Activated naive CD8-positive, alpha-beta T cell treated with anti-CD3 and anti-CD28 coated beads, Interleukin-2, amount 50 U/mL, for 24 hours (primary cell): ENCODE results near the gene MET.

Experiments used
- ATAC-seq: fragments of 150-1000 bp; cut with Tn5 transposase; one replicate; pipeline ENCODE4 v1.10.0; 2021
- DNase-seq: peaks from one replicate; pipeline ENCODE4 v3.0.0; 2021
- H3K27ac Mint-ChIP-seq: one replicate; pipeline ENCODE4 v1.8.0; 2021; ENCODE audit warnings: mild to moderate bottlenecking, mixed read lengths
- H3K27me3 Mint-ChIP-seq: one replicate; pipeline ENCODE4 v1.8.0; 2021; ENCODE audit warnings: mixed read lengths
- H3K36me3 Mint-ChIP-seq: one replicate; pipeline ENCODE4 v1.8.0; 2021; ENCODE audit warnings: low read depth, mixed read lengths
- H3K4me1 Mint-ChIP-seq: one replicate; pipeline ENCODE4 v1.8.0; 2021; ENCODE audit warnings: mixed read lengths
- H3K4me3 Mint-ChIP-seq: one replicate; pipeline ENCODE4 v1.8.0; 2021; ENCODE audit warnings: mild to moderate bottlenecking, moderate library complexity, mixed read lengths
- H3K9me3 Mint-ChIP-seq: one replicate; pipeline ENCODE4 v1.8.0; 2021; ENCODE audit warnings: mixed read lengths

MET gene

DNA sequence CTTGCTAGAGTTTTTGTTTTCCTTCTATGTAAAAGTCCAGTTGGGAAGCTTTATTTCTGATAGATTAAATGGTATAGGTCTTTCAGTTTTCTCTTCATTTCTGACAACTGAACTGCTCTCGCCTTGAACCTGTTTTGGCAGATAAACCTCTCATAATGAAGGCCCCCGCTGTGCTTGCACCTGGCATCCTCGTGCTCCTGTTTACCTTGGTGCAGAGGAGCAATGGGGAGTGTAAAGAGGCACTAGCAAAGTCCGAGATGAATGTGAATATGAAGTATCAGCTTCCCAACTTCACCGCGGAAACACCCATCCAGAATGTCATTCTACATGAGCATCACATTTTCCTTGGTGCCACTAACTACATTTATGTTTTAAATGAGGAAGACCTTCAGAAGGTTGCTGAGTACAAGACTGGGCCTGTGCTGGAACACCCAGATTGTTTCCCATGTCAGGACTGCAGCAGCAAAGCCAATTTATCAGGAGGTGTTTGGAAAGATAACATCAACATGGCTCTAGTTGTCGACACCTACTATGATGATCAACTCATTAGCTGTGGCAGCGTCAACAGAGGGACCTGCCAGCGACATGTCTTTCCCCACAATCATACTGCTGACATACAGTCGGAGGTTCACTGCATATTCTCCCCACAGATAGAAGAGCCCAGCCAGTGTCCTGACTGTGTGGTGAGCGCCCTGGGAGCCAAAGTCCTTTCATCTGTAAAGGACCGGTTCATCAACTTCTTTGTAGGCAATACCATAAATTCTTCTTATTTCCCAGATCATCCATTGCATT is 27.1 kb downstream of the MET start:
- H3K4me3 Mint-ChIP-seq: no peak overlapping the region
- DNase-seq (no peak), ATAC-seq (no peak)
- H3K9me3 Mint-ChIP-seq: no peaks in the 10 kb centered on the region
- no peaks in the 10 kb centered on the region for H3K4me1 Mint-ChIP-seq
- H3K27ac Mint-ChIP-seq: no peak overlapping the region
- peaks cover 6% of the 10 kb centered on the region for H3K27me3 Mint-ChIP-seq
- no peaks in the 10 kb centered on the region for H3K36me3 Mint-ChIP-seq

DNA sequence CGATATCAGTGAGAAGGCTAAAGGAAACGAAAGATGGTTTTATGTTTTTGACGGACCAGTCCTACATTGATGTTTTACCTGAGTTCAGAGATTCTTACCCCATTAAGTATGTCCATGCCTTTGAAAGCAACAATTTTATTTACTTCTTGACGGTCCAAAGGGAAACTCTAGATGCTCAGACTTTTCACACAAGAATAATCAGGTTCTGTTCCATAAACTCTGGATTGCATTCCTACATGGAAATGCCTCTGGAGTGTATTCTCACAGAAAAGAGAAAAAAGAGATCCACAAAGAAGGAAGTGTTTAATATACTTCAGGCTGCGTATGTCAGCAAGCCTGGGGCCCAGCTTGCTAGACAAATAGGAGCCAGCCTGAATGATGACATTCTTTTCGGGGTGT is 27.7 kb downstream of the MET start:
- DNase-seq (no peak), ATAC-seq (no peak)
- Mint-ChIP-seq H3K4me1 (no peaks in the 10 kb centered on the region), H3K9me3 (no peaks in the 10 kb centered on the region), H3K27me3 (peaks cover 6% of the 10 kb centered on the region), H3K4me3 (no peak overlapping the region), H3K36me3 (no peaks in the 10 kb centered on the region), H3K27ac (no peak overlapping the region)

DNA sequence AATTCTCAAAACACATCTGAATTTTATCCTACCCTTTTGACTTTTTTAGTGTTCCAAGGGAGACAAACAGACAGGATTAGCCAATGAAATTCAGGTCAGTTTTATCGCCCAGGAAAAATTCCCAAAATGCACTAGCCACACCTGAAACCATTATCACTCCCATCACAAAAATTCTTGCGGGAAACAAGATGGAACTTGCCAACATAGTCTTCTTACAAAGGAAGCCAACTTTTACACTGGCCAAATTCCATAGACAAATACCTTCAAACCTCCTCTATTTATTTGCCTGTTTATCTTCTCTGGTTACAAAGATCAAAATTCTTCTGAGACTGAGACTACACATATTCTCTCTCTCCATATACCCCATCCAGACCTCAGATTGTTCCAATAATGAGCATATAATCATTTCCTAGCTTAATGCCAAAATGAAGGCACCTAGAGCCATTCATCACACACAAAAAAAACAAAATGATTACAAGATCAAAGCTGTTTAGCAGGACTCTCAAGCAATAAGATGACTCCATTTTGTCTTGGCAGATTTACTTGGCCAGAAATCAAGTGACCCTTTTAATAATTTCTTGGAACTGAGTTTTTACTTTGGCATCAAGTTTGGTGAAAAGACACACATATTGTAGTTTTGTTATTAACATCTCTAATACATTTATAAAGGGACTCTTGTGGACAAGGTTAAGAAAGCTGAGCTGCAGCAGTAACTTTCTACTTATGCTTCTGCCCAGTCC is 30.2 kb downstream of the MET start:
- no peak overlapping the region for H3K27ac Mint-ChIP-seq
- H3K9me3 Mint-ChIP-seq: no peaks in the 10 kb centered on the region
- H3K4me3 Mint-ChIP-seq: no peak overlapping the region
- DNase-seq (no peak), ATAC-seq (no peak)
- no peaks in the 10 kb centered on the region for H3K36me3 Mint-ChIP-seq
- H3K4me1 Mint-ChIP-seq: no peaks in the 10 kb centered on the region
- H3K27me3 Mint-ChIP-seq: peaks cover 4% of the 10 kb centered on the region

DNA sequence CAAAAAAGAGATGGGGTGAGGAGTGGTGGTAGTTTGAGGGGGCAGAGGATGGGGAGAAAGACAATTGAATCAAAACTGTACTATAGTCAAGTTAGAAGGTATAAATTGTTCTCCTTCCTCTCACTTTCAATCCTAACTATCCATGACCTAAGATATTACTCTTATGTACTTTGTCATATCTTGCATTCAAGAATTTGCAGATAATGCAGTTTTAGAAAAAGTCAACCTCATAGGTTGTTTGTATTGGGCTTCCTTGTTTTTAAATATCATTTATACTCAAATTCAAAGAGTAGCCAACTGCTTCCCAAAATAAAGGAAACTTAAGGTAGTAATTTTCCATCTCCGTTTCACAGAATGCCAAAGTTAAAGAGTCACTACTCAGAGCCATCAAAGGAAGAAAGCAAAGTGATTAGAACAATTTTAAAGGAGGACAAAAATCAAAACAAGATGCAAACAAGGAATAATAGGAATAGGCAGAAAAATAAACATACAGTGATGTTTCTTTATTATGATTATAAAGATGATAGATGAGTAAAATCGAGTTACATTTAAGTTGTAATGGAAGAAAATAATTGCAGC is 32.7 kb downstream of the MET start:
- ATAC-seq: no peak
- no peak for DNase-seq
- Mint-ChIP-seq H3K27me3 (peaks cover 6% of the 10 kb centered on the region), H3K27ac (no peak overlapping the region), H3K4me1 (no peaks in the 10 kb centered on the region), H3K9me3 (no peaks in the 10 kb centered on the region), H3K4me3 (no peak overlapping the region), H3K36me3 (no peaks in the 10 kb centered on the region)

DNA sequence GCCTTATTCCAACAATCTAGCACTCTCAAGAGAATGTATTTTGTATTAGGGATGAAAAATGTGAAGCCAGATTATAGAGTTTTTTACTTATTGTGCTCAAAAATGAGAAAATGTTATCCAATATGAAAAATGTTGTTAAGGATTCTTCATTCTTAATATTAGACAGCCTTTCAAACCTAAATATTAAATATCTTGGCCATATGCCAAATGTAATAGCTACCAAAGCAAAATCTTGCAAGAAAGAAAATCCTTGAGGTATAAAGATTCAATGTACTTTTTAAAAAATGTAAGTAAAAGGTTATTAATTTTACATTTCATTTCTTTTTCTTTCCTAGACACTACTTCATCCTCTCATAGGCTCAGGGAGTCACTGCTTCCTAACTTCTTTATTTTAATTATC is 33.4 kb downstream of the MET start:
- DNase-seq (no peak), ATAC-seq (no peak)
- Mint-ChIP-seq H3K27me3 (peaks cover 6% of the 10 kb centered on the region), H3K27ac (no peak overlapping the region), H3K4me3 (no peak overlapping the region), H3K9me3 (no peaks in the 10 kb centered on the region), H3K4me1 (no peaks in the 10 kb centered on the region), H3K36me3 (no peaks in the 10 kb centered on the region)

DNA sequence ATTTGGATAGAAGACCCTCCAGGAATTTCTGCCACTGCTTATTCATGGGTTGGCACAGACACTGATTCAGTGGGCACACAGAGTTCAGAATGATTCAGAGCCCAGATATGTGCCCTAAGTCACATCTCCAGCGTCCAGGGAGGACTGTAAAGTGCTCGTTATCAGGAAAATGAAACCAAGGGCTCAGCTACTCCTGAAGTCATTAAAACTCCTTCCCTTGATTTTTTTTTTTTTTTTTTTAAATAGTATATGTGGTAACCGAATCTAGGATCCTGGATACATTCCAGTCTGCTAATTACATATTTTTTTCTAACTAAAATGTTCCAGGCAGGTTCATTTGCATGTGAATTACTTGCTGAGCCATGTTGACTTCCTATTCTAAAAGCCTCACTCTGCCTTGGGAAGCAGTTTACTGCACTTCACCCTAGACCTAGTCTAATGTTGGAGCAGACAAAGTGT is 34.7 kb downstream of the MET start:
- no peak overlapping the region for H3K27ac Mint-ChIP-seq
- no peaks in the 10 kb centered on the region for H3K36me3 Mint-ChIP-seq
- ATAC-seq: no peak
- H3K4me1 Mint-ChIP-seq: no peaks in the 10 kb centered on the region
- H3K27me3 Mint-ChIP-seq: peaks cover 4% of the 10 kb centered on the region
- H3K4me3 Mint-ChIP-seq: no peak overlapping the region
- DNase-seq: no peak
- H3K9me3 Mint-ChIP-seq: no peaks in the 10 kb centered on the region

DNA sequence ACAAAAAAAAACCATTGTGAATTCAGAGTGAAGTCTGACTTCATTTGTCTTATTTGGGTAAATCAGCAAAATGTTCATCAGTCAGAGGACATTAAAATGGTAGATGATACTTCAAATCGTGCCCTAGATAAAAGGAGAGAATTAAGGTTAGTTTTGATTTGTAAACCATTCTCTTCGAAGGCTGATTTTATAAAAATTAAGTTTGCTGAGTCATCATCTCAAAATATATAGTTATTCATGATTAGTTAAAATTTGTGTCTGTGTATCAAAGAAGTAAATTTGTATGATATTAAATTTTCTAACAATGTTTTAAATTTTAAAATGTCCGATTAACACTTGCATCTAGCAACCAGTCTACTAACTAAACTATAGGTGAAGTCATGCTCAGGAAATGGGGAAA is 35.3 kb downstream of the MET start:
- Mint-ChIP-seq H3K9me3 (no peaks in the 10 kb centered on the region), H3K4me3 (no peak overlapping the region), H3K27ac (no peak overlapping the region), H3K4me1 (no peaks in the 10 kb centered on the region), H3K36me3 (no peaks in the 10 kb centered on the region), H3K27me3 (peaks cover 8% of the 10 kb centered on the region)
- DNase-seq (no peak), ATAC-seq (no peak)

DNA sequence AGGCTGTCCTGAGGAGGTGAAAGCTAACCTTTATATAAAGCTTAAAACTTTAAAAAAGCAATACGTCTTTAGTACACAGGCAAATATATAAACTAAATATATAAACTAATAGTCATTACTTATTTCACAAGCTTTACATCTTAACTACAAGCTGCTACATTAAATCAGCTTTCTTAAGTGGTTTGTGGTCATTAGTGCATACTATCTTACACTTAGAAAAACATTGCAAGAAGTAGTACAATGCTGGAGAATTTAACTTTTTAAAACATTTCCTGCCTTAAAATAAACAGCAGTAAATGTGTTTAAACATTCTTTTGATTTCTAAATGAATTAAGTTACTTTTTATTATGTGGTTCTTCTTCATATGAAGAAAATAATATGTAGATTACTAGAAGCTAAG is 36.3 kb downstream of the MET start:
- H3K36me3 Mint-ChIP-seq: no peaks in the 10 kb centered on the region
- no peak overlapping the region for H3K4me3 Mint-ChIP-seq
- H3K27ac Mint-ChIP-seq: no peak overlapping the region
- H3K4me1 Mint-ChIP-seq: no peaks in the 10 kb centered on the region
- H3K9me3 Mint-ChIP-seq: no peaks in the 10 kb centered on the region
- ATAC-seq (no peak), DNase-seq (no peak)
- peaks cover 8% of the 10 kb centered on the region for H3K27me3 Mint-ChIP-seq

DNA sequence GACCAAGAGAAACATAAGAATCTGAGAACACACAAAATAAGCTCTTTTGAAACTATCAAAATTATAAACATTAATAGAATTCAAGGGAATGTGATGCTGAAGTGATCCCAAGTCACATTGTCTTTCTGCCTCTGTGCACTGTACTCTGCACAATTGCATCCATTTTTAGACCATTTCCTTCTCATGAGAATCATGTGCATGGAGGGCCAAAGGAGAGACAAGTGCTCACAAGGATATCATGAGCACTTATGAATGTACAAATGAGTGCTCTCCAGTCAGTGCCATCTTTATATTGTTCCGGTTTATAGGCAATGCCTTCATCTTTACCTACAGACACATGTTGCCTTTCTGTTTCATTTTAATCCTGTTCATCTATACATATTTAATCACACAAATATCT is 36.9 kb downstream of the MET start:
- Mint-ChIP-seq H3K9me3 (no peaks in the 10 kb centered on the region), H3K27ac (no peak overlapping the region), H3K4me3 (no peak overlapping the region), H3K36me3 (no peaks in the 10 kb centered on the region), H3K27me3 (peaks cover 8% of the 10 kb centered on the region), H3K4me1 (no peaks in the 10 kb centered on the region)
- ATAC-seq (no peak), DNase-seq (no peak)

DNA sequence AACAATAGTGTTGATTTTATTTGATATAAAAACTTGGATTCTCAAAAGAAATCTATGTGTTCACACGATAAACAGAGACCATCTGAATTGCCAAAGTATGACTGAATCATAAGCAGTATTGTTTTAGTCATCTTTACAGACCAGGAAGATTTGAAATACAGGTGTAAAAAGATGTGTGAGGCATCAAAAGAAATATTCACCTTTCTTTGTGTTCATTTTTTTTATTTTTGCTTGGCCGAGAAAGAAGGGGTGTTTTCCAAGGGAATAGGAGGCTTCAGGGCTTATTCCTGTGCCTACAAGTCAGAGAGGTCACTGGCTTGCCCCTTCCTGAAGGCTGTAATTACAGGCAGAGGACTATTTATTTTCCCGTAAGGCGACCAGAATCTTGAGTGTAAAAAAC is 37.3 kb downstream of the MET start:
- Mint-ChIP-seq H3K4me3 (no peak overlapping the region), H3K4me1 (no peaks in the 10 kb centered on the region), H3K27me3 (peaks cover 8% of the 10 kb centered on the region), H3K9me3 (no peaks in the 10 kb centered on the region), H3K27ac (no peak overlapping the region), H3K36me3 (no peaks in the 10 kb centered on the region)
- DNase-seq (no peak), ATAC-seq (no peak)

DNA sequence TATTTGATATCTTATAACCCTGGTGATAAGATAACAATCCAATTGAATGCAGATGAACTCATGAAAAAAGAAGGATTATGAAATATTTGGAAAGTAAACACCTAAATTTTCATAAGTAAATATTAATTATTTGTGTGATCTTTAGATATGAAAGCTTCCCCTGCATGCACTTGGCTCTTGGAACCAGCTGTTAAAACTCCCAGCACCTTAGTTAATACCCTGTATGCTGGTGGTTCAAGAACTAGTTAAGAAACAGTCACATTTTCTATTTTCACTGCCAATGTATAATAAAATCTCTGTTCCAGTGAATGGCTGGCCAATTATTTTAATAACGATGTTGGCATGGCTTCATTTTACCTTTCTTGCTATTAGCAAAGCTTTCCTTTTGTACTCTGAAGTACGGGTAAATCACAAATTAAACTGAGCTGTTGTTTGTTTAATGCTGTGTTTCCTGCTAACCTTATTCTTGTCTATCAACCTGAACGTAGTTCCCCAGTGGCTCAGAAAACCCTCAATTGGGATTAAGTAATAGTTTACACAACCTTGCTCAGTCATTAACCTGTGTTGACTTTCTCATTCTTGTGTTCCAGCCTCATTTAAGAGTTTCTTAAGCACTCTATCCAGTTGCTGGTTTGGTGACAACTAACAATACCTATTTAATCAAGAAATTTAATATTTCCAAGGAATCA is 38.9 kb downstream of the MET start:
- no peak overlapping the region for H3K4me3 Mint-ChIP-seq
- no peaks in the 10 kb centered on the region for H3K4me1 Mint-ChIP-seq
- H3K9me3 Mint-ChIP-seq: no peaks in the 10 kb centered on the region
- peaks cover 6% of the 10 kb centered on the region for H3K27me3 Mint-ChIP-seq
- DNase-seq (no peak), ATAC-seq (no peak)
- H3K36me3 Mint-ChIP-seq: no peaks in the 10 kb centered on the region
- H3K27ac Mint-ChIP-seq: no peak overlapping the region

DNA sequence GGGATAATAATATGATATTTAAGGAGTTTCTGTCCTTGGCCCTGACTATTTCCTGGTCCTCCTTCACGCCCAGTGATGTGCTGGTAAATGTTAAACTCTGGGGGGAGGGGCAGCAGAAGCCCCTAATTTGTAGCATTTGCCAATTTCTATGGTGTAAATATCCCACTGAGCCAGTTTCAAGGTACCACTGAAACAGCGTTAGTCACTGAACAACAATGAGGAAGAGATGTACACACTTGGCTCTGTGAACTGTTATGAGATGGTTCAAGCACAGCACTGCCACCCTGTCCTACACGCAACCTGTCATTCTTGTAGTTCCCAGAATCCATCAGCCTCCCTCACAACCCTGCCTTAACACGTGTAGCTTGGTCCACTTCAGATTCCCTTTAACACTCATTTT is 39.8 kb downstream of the MET start:
- ATAC-seq (no peak), DNase-seq (no peak)
- Mint-ChIP-seq H3K27me3 (peaks cover 11% of the 10 kb centered on the region), H3K9me3 (no peaks in the 10 kb centered on the region), H3K4me1 (no peaks in the 10 kb centered on the region), H3K36me3 (no peaks in the 10 kb centered on the region), H3K4me3 (no peak overlapping the region), H3K27ac (no peak overlapping the region)

DNA sequence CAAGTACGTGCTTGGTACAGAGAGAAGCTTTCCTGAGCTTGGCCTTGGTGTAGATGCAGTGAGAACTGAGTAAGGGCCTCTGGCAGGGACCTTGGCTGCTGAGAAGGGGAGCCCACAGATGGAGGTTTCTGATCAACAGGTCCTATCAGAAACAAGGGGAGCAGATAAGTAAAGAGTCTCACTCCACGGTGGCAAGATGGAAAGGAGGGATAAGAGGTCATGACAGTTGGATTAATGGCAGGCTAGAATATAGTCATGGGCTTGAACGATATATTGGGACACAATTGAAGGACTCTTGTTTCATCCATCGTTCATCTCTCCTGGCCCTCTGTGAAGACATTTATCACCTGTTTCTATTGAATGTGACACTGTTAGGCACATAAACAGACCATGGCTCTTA is 41.5 kb downstream of the MET start:
- DNase-seq (no peak), ATAC-seq (no peak)
- Mint-ChIP-seq H3K27ac (no peak overlapping the region), H3K27me3 (peaks cover 11% of the 10 kb centered on the region), H3K4me1 (no peaks in the 10 kb centered on the region), H3K36me3 (no peaks in the 10 kb centered on the region), H3K4me3 (no peak overlapping the region), H3K9me3 (no peaks in the 10 kb centered on the region)

DNA sequence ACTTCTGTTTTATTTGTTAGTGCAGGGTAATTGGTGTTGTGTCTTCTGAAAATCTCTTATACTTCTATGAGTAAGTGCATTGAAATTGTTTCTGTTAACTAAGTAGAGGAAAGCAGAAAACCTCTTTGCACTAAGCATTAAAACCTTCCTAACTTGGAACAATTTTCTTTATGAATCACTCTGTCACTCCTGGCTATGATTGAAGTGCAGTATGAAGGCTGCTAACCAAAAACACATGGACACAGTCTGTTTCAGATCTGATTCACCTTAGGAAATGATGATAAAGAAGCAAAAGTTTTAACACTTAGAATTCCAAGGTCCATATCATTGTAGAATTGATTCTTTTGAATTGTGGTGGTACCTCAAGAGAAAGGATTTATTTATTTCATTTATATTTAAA is 41.9 kb downstream of the MET start:
- Mint-ChIP-seq H3K36me3 (no peaks in the 10 kb centered on the region), H3K4me3 (no peak overlapping the region), H3K9me3 (no peaks in the 10 kb centered on the region), H3K27me3 (peaks cover 9% of the 10 kb centered on the region), H3K4me1 (no peaks in the 10 kb centered on the region), H3K27ac (no peak overlapping the region)
- ATAC-seq (no peak), DNase-seq (no peak)

DNA sequence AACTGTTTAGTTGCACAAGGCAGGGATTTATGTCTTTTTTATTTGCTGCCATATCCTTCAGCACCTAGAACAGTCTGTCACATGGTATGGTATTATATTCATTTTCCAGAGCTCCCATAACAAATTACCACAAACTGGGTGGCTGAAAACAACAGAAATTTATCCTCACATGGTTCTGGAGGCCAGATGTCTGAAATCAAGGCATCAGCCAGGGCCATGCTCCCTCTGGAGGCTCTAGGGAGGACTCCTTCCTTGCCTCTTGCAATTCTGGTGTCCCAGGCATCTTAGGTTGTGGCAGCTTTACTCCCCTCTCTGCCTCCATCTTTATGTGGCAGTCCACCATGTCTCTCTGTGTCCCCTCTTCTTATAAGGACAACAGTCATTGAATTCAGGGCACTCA is 43.1 kb downstream of the MET start:
- Mint-ChIP-seq H3K9me3 (no peaks in the 10 kb centered on the region), H3K36me3 (no peaks in the 10 kb centered on the region)

More for the DNA sequence above, 43.1 kb downstream of the MET start:
- DNase-seq (no peak), ATAC-seq (no peak)
- Mint-ChIP-seq H3K27ac (no peak overlapping the region), H3K4me3 (no peak overlapping the region), H3K4me1 (no peaks in the 10 kb centered on the region), H3K27me3 (peaks cover 9% of the 10 kb centered on the region)
